ENCODE measurements around the gene PDZRN3.

The PDZRN3 gene

GRCh38 chr3:73624821-73625665 lies at the start of gene PDZRN3:
Gene PDZRN3 (minus strand): TSS chr3:73624941.
- TF ChIP-seq, protein P1, sequence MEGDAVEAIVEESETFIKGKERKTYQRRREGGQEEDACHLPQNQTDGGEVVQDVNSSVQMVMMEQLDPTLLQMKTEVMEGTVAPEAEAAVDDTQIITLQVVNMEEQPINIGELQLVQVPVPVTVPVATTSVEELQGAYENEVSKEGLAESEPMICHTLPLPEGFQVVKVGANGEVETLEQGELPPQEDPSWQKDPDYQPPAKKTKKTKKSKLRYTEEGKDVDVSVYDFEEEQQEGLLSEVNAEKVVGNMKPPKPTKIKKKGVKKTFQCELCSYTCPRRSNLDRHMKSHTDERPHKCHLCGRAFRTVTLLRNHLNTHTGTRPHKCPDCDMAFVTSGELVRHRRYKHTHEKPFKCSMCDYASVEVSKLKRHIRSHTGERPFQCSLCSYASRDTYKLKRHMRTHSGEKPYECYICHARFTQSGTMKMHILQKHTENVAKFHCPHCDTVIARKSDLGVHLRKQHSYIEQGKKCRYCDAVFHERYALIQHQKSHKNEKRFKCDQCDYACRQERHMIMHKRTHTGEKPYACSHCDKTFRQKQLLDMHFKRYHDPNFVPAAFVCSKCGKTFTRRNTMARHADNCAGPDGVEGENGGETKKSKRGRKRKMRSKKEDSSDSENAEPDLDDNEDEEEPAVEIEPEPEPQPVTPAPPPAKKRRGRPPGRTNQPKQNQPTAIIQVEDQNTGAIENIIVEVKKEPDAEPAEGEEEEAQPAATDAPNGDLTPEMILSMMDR (IDR thresholded peaks at IDR 0.05; ENCODE audit: extremely low read depth, insufficient read depth, missing control alignments): no peak
- in situ Hi-C loops (cut with MboI; ENCODE audit: low pct_unique_long_range_greater_than_20kb, low sequenced_read_pairs, unreplicated experiment): no loop called here
- DNase-seq (ENCODE audit: low spot score): no peak

DNA sequence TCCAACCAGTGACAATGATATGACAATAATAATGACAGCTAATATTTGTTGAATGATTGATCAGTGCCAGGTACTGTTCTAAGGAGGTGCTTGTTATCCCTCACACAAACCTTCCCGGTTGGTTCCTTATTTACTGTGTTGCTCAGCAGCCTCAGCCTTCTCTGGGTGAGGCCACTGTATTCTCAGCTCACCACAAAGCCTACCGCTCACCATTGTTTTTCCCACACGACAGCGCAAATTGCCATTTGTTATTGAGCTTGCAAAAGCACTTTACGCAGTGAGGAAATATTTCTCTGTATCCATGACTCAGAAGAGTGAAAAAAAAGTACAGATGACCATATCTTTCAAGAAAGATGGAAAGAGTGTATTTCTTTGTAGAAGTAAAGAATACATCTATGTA lies 49.5 kb upstream of the PDZRN3 start:
- DNase-seq (ENCODE audit: low spot score): no peak
- TF ChIP-seq, protein P1 (IDR thresholded peaks at IDR 0.05; ENCODE audit: extremely low read depth, insufficient read depth, missing control alignments): no peak
- in situ Hi-C loops (cut with MboI; ENCODE audit: low pct_unique_long_range_greater_than_20kb, low sequenced_read_pairs, unreplicated experiment): no loop called here

DNA sequence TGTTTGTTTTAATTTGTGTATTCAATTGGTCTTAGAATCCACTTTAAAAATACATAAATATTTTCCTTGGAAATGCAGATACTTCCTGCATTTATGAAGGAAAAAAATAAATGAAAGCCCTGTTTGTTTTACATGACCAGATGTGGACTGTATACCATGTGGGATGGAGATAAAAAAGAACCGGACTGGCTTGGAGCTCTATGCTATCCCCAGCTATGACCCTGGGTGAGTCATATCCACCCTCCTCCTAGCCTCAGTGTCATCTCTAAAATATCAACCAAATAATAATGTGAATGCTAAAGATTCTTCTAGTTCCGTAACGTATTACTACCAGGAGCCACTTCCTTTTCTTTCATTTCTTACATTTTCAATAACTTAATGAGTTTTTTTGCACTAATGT lies 44.5 kb upstream of the PDZRN3 start:
- no peak for DNase-seq (ENCODE audit: low spot score)
- in situ Hi-C loops (cut with MboI; ENCODE audit: low pct_unique_long_range_greater_than_20kb, low sequenced_read_pairs, unreplicated experiment): no loop called here
- TF ChIP-seq, protein P1 (IDR thresholded peaks at IDR 0.05; ENCODE audit: extremely low read depth, insufficient read depth, missing control alignments): no peak

DNA sequence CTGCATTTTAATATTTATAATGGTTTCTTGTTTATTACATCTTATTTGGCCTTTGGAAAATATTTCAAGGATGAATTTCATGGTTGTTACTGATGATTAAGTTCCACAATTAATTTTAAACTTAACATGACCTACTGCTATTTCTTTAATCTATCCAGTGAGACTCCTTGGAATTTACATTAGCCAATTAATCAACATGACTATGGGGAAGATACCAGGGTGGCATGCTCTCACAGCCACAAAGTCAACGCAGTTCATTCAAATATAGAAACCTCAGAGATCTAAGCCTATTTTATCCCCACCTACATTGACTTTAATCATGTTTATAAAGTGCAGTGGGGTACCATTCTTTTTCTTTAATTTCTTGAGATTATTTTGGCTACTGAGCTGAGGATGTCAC lies 43.6 kb upstream of the PDZRN3 start:
- TF ChIP-seq, protein P1 (IDR thresholded peaks at IDR 0.05; ENCODE audit: extremely low read depth, insufficient read depth, missing control alignments): no peak
- in situ Hi-C loops (cut with MboI; ENCODE audit: low pct_unique_long_range_greater_than_20kb, low sequenced_read_pairs, unreplicated experiment): no loop called here
- no peak for DNase-seq (ENCODE audit: low spot score)

DNA sequence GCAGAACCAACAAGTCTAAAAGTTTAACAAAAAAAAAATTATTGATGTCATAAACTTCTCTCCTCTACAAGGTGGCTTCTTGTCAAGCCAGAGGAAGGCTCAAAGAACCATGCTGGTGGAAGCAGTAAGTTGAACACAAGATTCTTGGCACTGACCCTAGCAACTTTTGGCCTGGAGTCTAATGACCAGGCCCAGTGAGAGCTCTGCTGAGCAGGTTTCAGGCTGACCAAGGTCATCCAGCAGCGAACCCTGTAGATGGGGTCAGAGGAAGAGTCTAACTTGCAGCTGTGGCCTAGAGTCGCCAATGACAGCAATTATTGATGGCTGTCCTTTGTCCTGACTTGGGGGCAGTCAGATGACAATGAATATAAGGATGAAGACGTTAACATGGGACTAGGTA lies 43.1 kb upstream of the PDZRN3 start:
- no peak for DNase-seq (ENCODE audit: low spot score)
- in situ Hi-C loops (cut with MboI; ENCODE audit: low pct_unique_long_range_greater_than_20kb, low sequenced_read_pairs, unreplicated experiment): no loop called here
- TF ChIP-seq, protein P1 (IDR thresholded peaks at IDR 0.05; ENCODE audit: extremely low read depth, insufficient read depth, missing control alignments): no peak

DNA sequence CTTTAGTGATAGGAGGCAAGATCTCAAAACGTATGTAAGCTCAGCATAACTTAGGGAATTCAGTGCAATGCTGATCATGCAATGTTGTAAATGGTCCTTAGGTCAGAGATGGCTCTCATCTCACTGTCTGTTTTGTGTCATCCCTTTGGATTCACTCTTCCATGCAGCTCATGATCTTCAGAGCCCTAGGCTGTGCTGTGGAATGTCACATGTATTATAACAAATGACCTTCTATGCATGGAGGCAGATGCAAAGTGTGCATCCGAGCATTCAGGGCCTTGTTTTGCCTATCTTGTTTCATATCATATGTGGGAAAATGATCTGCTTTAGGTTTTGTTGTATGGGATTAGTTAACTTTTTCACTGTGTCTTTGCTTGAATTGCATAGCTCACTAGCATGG lies 40.5 kb upstream of the PDZRN3 start:
- TF ChIP-seq, protein P1 (IDR thresholded peaks at IDR 0.05; ENCODE audit: extremely low read depth, insufficient read depth, missing control alignments): no peak
- in situ Hi-C loops (cut with MboI; ENCODE audit: low pct_unique_long_range_greater_than_20kb, low sequenced_read_pairs, unreplicated experiment): no loop called here
- no peak for DNase-seq (ENCODE audit: low spot score)
